Stomach smooth muscle (tissue), 2 donors: ENCODE data around the gene CFAP53.
"Not testable (repeated sequence)": the region's sequence is repeated elsewhere in the genome, so short reads cannot be mapped to it uniquely, and the experiment has no call there.

Source experiments
- H3K27ac ChIP-seq: one replicate; pipeline ENCODE4 v1.7.0; 2013; ENCODE audit warnings: mild to moderate bottlenecking, low read length, inconsistent platforms
- H3K27me3 ChIP-seq, 2 donors: one replicate each; pipeline ENCODE4 v1.7.0; 2013; ENCODE audit warnings: low read length in 2 of 2; ENCODE audit not compliant: insufficient read depth in 2 of 2, control insufficient read depth in 1 of 2
- H3K36me3 ChIP-seq, 2 donors: one replicate each; pipeline ENCODE4 v1.7.0; 2013; ENCODE audit warnings: low read length in 2 of 2; ENCODE audit not compliant: control insufficient read depth in 2 of 2, insufficient read depth in 2 of 2
- H3K4me1 ChIP-seq: one replicate; pipeline ENCODE4 v1.7.0; 2013; ENCODE audit warnings: low read length; ENCODE audit not compliant: control insufficient read depth, insufficient read depth
- H3K4me3 ChIP-seq, 2 donors: one replicate each; pipeline ENCODE4 v1.7.0; 2013; ENCODE audit warnings: low read length in 2 of 2
- H3K9ac ChIP-seq, 2 donors: one replicate each; pipeline ENCODE4 v1.7.0; 2013; ENCODE audit warnings: low read length in 2 of 2, mild to moderate bottlenecking in 1 of 2
- H3K9me3 ChIP-seq, 2 donors: one replicate each; pipeline ENCODE4 v1.7.0; 2013; ENCODE audit warnings: low read length in 2 of 2; ENCODE audit not compliant: control insufficient read depth in 2 of 2
- donor health status: healthy.
- donor health status: Pancreatic carcinoma.

The CFAP53 gene

DNA sequence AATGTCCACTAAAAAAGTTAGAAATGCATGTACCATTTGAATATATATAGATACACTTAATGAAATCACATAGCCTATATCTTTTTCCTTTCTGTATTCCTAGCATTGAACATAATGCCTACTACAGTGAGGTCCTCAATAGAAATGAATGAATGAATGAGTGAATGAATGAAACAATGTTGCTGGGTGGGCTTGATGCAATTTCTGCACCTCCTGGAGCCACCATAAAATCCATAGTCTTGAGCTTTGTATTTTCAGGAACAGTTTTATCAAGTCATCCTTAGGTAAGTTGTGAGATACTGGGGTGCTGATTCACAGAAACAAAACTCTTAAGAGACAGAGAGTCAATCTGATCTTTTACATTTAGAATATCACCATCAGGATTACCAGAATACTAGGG is 3.3 kb downstream of the CFAP53 start:
- Histone ChIP-seq H3K36me3 (no peaks in the 10 kb centered on the region), H3K9me3 (no peaks in the 10 kb centered on the region), H3K4me1 (peaks cover 15% of the 10 kb centered on the region), H3K27ac (no peak overlapping the region), H3K4me3 (no peak overlapping the region), H3K27me3 (no peaks in the 10 kb centered on the region), H3K9ac (no peak overlapping the region)

GRCh38 chr18:50250935-50251334 is 15.4 kb downstream of the CFAP53 start:
- H3K27me3 ChIP-seq = no peaks in the 10 kb centered on the region
- H3K27ac ChIP-seq = no peak overlapping the region
- H3K4me1 ChIP-seq = no peaks in the 10 kb centered on the region
- no peaks in the 10 kb centered on the region for H3K9me3 ChIP-seq
- H3K9ac ChIP-seq = no peak overlapping the region
- no peak overlapping the region for H3K4me3 ChIP-seq
- H3K36me3 ChIP-seq = no peaks in the 10 kb centered on the region

DNA sequence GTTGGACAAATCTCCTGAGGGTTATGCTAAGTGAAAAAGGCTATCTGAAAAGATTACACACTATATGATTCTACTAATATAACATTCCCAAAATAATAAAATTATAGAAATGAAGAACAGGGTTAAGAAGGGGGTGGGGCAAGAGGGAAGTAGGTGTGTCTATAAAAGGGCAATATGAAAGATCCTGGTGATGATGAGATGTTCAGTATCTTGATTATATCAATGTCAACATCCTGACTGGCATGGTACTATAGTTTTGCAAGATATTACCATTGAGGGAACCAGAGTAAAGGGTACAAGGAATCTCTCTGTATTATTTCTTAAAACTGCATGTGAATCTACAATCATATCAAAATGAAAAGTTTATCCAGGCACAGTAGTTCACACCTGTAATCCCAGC is 16.7 kb downstream of the CFAP53 start:
- Histone ChIP-seq H3K27me3 (no peaks in the 10 kb centered on the region), H3K27ac (no peak overlapping the region), H3K36me3 (no peaks in the 10 kb centered on the region), H3K4me1 (no peaks in the 10 kb centered on the region), H3K9ac (no peak overlapping the region), H3K4me3 (no peak overlapping the region), H3K9me3 (no peaks in the 10 kb centered on the region)

DNA sequence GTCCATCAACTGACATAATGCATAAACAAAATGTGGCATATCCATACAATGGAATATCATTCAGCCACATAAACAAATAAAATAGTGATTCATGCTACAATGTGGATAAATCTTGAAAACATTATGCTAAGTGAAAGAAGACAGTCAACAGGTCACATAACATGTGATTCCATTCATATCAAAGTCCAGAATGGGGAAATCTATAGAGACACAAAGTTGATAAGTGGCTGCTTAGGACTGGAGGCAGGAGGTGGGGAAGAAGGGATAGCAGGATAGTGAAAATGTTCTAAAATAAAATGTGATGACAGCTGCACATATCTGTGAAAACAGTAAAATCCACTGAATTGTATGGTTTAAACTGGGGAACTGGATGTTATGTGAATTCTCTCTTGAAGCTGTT is 18.7 kb downstream of the CFAP53 start:
- no peaks in the 10 kb centered on the region for H3K36me3 ChIP-seq
- H3K27me3 ChIP-seq = no peaks in the 10 kb centered on the region
- H3K27ac ChIP-seq = no peak overlapping the region
- no peaks in the 10 kb centered on the region for H3K4me1 ChIP-seq
- H3K4me3 ChIP-seq = no peak overlapping the region
- H3K9me3 ChIP-seq = no peaks in the 10 kb centered on the region
- no peak overlapping the region for H3K9ac ChIP-seq

- not testable (repeated sequence) for H3K36me3 ChIP-seq, H3K4me3 ChIP-seq, H3K27me3 ChIP-seq, H3K9ac ChIP-seq, H3K9me3 ChIP-seq, H3K4me1 ChIP-seq, H3K27ac ChIP-seq
Measured at GRCh38 chr18:50241768-50242167, 24.5 kb downstream of the CFAP53 start.

GRCh38 chr18:50240080-50240563 is 26.2 kb downstream of the CFAP53 start:
- Histone ChIP-seq H3K27ac (no peak overlapping the region), H3K9ac (no peak overlapping the region), H3K4me1 (no peaks in the 10 kb centered on the region), H3K36me3 (no peaks in the 10 kb centered on the region), H3K27me3 (no peaks in the 10 kb centered on the region), H3K4me3 (no peak overlapping the region), H3K9me3 (peaks cover 0 to 2% of the 10 kb centered on the region in 2 donors)

GRCh38 chr18:50232419-50232818 is 33.9 kb downstream of the CFAP53 start:
- H3K27me3 ChIP-seq = no peaks in the 10 kb centered on the region
- H3K9ac ChIP-seq = no peak overlapping the region
- no peak overlapping the region for H3K27ac ChIP-seq

GRCh38 chr18:50231621-50232020 is 34.7 kb downstream of the CFAP53 start:
- no peak overlapping the region for H3K9ac ChIP-seq
- H3K9me3 ChIP-seq = no peaks in the 10 kb centered on the region
- H3K36me3 ChIP-seq = no peaks in the 10 kb centered on the region
- H3K4me3 ChIP-seq = no peak overlapping the region
- H3K27me3 ChIP-seq = no peaks in the 10 kb centered on the region
- no peak overlapping the region for H3K27ac ChIP-seq
- no peaks in the 10 kb centered on the region for H3K4me1 ChIP-seq

More at GRCh38 chr18:50232419-50232818, 33.9 kb downstream of the CFAP53 start:
- H3K4me1 ChIP-seq = no peaks in the 10 kb centered on the region
- H3K4me3 ChIP-seq = no peak overlapping the region
- H3K36me3 ChIP-seq = no peaks in the 10 kb centered on the region
- no peaks in the 10 kb centered on the region for H3K9me3 ChIP-seq

GRCh38 chr18:50220249-50220648 is 46.0 kb downstream of the CFAP53 start:
- not testable (repeated sequence) for H3K9ac ChIP-seq, H3K9me3 ChIP-seq, H3K36me3 ChIP-seq, H3K4me3 ChIP-seq, H3K27me3 ChIP-seq, H3K27ac ChIP-seq, H3K4me1 ChIP-seq

- no peak overlapping the region for H3K4me3 ChIP-seq
- H3K9me3 ChIP-seq = no peaks in the 10 kb centered on the region
- H3K27me3 ChIP-seq = no peaks in the 10 kb centered on the region
- H3K27ac ChIP-seq = no peak overlapping the region
- H3K36me3 ChIP-seq = no peaks in the 10 kb centered on the region
- H3K4me1 ChIP-seq = peaks cover 7% of the 10 kb centered on the region
- H3K9ac ChIP-seq = no peak overlapping the region
Measured at GRCh38 chr18:50218432-50219197, 47.7 kb downstream of the CFAP53 start.

- H3K27me3 ChIP-seq = peaks cover 0 to 2% of the 10 kb centered on the region in 2 donors
- no peak overlapping the region for H3K4me3 ChIP-seq
- no peak overlapping the region for H3K9ac ChIP-seq
- no peaks in the 10 kb centered on the region for H3K9me3 ChIP-seq
- H3K4me1 ChIP-seq = peaks cover 2% of the 10 kb centered on the region
- no peak overlapping the region for H3K27ac ChIP-seq
- H3K36me3 ChIP-seq = no peaks in the 10 kb centered on the region
Measured at GRCh38 chr18:50209311-50209710, 57.0 kb downstream of the CFAP53 start.
